Breast epithelium (tissue), 3 donors: ENCODE measurements around the gene CLEC2B.

ENCODE experiments used
- CTCF ChIP-seq, 3 donors: fragments of 450-650 bp; IDR thresholded peaks; one replicate each; pipeline ENCODE4 v1.5.1; 2016 to 2017; ENCODE audit warnings: antibody characterized with exemption in 3 of 3, mild to moderate bottlenecking in 3 of 3, moderate library complexity in 3 of 3
- POLR2A ChIP-seq: fragments of 450-650 bp; IDR thresholded peaks from one replicate; pipeline ENCODE4 v1.6.1; 2016; ENCODE audit warnings: antibody characterized with exemption, mild to moderate bottlenecking, moderate library complexity

GRCh38 chr12:9856151-9856550, 13.0 kb downstream of the CLEC2B start:
- no peak for TF ChIP-seq CTCF (IDR thresholded peaks at IDR 0.05)
- no peak for TF ChIP-seq POLR2A
